BE2C (cell line): ENCODE data around the gene LEPROT. TPM values are rescaled to one million over a fixed set of nuclear protein-coding genes. Genes with fewer than 3 reads are reported as not detected.
"Not testable (repeated sequence)": the region's sequence is repeated elsewhere in the genome, so short reads cannot be mapped to it uniquely, and the experiment has no call there.

Experiments used
- DNase-seq: peaks from one replicate; pipeline ENCODE4 v3.0.0-alpha.2; 2020
- H3K27me3 ChIP-seq: fragments of 250-450 bp; sonication (Bioruptor Pico); 2 replicates; pipeline ENCODE4 v1.5.1; 2020; ENCODE audit warnings: mild to moderate bottlenecking
- H3K36me3 ChIP-seq: fragments of 250-450 bp; sonication (Bioruptor Pico); 2 replicates; pipeline ENCODE4 v1.5.1; 2020; ENCODE audit warnings: mild to moderate bottlenecking
- H3K4me1 ChIP-seq: fragments of 250-450 bp; sonication (Bioruptor Pico); 2 replicates; pipeline ENCODE4 v1.5.1; 2020
- H3K4me3 ChIP-seq: 2 replicates; pipeline ENCODE4 v1.5.1; 2011; ENCODE audit warnings: low read depth, low read length
- H3K9me3 ChIP-seq: fragments of 250-450 bp; sonication (Bioruptor Pico); 2 replicates; pipeline ENCODE4 v1.5.1; 2020
- polyA plus RNA-seq: library from polyadenylated mRNA; unstranded; fragments of >200 nt; gene quantifications from one replicate; pipeline ENCODE4 v1.2.1, GENCODE V29; 2012; ENCODE audit warnings: low read depth, missing spikeins; ENCODE audit not compliant: insufficient read length, insufficient read depth
- TF ChIP-seq, protein P1 (sequence below): IDR thresholded peaks from 2 replicates; pipeline ENCODE4 v1.5.1; 2012; ENCODE audit warnings: mild to moderate bottlenecking, low read depth, low read length

Gene LEPROT, protein sequence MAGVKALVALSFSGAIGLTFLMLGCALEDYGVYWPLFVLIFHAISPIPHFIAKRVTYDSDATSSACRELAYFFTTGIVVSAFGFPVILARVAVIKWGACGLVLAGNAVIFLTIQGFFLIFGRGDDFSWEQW
- polyA plus RNA-seq = 4.5 TPM

DNA sequence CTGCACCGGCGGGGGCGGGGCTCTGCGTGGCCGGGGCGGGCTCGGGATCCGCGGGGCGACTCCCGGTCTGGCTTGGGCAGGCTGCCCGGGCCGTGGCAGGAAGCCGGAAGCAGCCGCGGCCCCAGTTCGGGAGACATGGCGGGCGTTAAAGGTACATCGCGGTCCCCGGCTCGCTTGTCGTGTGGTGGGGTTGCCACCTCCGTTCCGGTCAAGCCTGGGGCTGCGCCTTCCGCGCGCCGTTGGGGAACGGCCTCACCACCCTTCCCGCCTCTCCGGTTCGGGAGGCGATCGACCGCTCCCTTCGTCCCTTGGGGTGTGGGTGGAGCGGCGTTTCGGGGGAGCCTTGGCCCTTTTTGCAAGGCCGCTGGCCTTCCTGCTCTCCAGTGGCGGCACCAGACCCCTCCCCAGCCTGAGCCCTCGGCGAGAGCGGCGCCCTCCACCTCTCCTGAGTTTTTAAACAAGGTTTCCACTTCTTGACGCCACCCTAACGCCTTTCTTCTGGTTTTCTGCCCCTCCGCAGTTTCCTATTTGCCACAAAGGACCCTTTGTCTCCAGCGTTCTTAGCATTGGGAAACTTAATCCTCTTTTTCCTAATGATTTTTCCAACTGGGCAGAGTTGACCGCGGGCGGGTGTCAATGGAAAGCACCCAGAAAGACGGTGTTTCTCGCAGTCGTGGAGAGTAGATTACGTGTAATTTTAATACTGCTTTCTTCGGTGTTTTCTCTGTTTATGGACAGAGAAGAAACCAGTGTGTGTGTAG is at the start of gene LEPROT, which contains the start of gene LEPR:
Gene LEPROT (plus strand): TSS at position 79 of the 761 bp plus-strand sequence. CDS start 57 bp downstream, at position 136.
Gene LEPR (plus strand): TSS at position 79 of the 761 bp plus-strand sequence. CDS start 144,898 bp downstream, outside the sequence.
- no peaks in the 10 kb centered on the region for H3K36me3 ChIP-seq
- TF ChIP-seq, protein P1, sequence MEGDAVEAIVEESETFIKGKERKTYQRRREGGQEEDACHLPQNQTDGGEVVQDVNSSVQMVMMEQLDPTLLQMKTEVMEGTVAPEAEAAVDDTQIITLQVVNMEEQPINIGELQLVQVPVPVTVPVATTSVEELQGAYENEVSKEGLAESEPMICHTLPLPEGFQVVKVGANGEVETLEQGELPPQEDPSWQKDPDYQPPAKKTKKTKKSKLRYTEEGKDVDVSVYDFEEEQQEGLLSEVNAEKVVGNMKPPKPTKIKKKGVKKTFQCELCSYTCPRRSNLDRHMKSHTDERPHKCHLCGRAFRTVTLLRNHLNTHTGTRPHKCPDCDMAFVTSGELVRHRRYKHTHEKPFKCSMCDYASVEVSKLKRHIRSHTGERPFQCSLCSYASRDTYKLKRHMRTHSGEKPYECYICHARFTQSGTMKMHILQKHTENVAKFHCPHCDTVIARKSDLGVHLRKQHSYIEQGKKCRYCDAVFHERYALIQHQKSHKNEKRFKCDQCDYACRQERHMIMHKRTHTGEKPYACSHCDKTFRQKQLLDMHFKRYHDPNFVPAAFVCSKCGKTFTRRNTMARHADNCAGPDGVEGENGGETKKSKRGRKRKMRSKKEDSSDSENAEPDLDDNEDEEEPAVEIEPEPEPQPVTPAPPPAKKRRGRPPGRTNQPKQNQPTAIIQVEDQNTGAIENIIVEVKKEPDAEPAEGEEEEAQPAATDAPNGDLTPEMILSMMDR = no peak
- no peak for DNase-seq
- no peaks in the 10 kb centered on the region for H3K9me3 ChIP-seq
- H3K4me1 ChIP-seq = no peaks in the 10 kb centered on the region
- H3K27me3 ChIP-seq = no peaks in the 10 kb centered on the region
- H3K4me3 ChIP-seq = peak within 1 kb of the TSS; percentile 79

DNA sequence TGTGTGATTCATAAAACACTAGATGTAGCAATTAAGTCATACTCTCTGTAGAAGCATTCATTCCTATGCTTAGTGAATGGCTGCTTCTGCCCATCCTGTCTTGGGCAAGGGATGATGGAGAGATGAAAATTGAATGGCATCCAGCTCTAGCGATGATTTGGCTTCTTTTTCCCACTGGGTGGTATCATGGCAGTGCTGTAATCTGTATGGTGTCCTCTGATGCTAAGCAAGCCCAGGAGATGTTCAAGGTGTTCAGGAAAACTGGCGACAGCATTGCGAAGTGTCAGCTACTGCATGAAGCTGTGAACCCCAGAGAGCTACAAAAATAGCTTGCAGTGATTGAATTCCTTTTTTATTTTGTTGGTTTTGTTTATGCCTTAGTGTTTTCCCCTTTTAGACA is 48.9 kb upstream of the LEPROT start:
- Histone ChIP-seq H3K4me3 (no peak overlapping the region), H3K36me3 (no peaks in the 10 kb centered on the region), H3K27me3 (no peaks in the 10 kb centered on the region), H3K4me1 (no peaks in the 10 kb centered on the region), H3K9me3 (no peaks in the 10 kb centered on the region)
- TF ChIP-seq, protein P1 = no peak
- DNase-seq = no peak

DNA sequence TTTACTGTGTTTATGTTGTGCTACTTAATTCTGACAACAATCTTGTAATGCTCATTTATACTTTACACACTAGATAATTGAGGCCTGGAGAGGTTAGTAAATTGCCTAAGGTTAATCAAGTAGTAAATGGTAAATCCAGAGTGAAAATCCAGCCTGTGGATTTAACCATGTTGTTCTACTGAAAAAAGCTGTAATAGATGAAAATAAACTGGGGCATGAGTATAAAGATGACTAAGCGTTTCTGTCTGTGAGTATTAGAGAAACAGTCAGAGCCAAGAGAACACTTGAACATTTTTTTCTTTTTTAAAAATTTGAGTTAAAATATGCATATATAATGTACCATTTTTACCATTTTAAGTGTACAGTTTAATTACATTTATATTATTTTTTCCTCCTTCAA is 47.9 kb upstream of the LEPROT start:
- no peaks in the 10 kb centered on the region for H3K4me1 ChIP-seq
- H3K27me3 ChIP-seq = no peaks in the 10 kb centered on the region
- no peak for DNase-seq
- no peak overlapping the region for H3K4me3 ChIP-seq
- TF ChIP-seq, protein P1 = no peak
- no peaks in the 10 kb centered on the region for H3K9me3 ChIP-seq
- no peaks in the 10 kb centered on the region for H3K36me3 ChIP-seq

DNA sequence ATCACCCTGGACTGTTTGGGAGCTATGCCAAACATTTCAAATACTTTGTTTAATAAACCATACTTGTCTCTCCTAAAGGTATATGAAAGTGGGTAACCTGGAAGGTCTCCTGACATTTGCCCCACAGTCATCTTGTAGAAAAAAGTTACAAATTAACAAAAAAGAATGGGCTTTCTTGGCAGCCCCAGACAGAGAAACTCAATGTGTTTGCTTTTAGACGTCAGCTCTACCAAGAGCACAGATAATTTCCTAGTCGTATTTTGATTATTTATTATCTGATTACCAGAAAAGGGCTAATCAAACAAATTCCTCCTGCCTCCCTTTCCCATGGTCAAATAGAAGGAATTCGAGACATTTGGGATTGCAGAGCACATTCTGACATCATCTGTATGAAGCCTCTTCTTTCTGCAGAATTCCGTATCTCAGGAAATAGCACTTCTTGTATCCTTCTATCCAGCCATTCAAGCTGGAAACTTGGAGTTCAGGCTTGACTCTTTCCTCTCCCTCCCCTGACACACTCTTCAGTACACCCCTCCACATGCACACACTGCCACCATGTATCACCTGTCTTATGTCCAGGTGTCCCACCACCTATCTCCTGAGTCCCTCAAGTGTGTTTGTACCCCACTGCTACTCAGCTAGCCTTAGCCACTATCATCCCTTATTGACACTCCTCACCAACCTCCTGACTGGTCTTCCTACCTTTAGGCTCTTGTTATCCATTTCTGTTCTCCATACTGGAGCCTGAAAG is 42.8 kb upstream of the LEPROT start:
- no peaks in the 10 kb centered on the region for H3K27me3 ChIP-seq
- no peak overlapping the region for H3K4me3 ChIP-seq
- DNase-seq = no peak
- H3K36me3 ChIP-seq = no peaks in the 10 kb centered on the region
- no peaks in the 10 kb centered on the region for H3K9me3 ChIP-seq
- no peaks in the 10 kb centered on the region for H3K4me1 ChIP-seq
- TF ChIP-seq, protein P1 = no peak

DNA sequence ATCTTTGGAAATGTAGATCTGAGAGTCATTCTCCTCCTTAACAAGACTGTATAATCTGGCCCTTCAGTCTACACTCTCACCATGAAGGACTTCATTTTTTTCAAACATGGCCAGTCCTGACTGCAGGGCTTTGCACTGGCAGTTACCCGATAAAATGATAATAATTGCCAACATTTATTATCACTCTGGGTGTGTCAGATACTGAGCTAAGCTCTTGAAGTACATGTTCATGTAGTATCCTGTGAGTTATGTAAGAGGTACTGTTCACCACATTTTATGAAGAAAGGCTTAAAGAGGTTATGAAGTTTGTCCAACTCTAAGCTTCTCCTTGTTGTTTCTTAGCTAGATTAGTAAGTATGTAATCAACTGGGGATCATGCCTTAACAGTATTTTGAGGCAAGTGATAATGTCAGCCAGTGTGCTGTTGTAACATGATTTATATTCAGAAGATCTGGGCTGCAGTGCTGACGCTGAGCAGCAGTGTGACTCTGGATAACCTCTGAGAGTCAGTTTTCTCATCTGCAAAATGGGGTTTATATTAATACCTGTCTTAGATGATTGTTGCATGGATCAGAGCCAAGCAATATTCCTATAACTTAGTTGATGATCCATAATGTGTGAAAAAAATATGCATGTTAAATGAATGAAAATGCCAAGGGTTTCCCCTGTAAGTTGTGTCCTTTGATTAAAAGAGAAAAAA is 42.1 kb upstream of the LEPROT start:
- no peak overlapping the region for H3K4me3 ChIP-seq
- DNase-seq = no peak
- no peaks in the 10 kb centered on the region for H3K4me1 ChIP-seq
- H3K27me3 ChIP-seq = no peaks in the 10 kb centered on the region
- no peaks in the 10 kb centered on the region for H3K9me3 ChIP-seq
- H3K36me3 ChIP-seq = no peaks in the 10 kb centered on the region
- TF ChIP-seq, protein P1 = no peak

DNA sequence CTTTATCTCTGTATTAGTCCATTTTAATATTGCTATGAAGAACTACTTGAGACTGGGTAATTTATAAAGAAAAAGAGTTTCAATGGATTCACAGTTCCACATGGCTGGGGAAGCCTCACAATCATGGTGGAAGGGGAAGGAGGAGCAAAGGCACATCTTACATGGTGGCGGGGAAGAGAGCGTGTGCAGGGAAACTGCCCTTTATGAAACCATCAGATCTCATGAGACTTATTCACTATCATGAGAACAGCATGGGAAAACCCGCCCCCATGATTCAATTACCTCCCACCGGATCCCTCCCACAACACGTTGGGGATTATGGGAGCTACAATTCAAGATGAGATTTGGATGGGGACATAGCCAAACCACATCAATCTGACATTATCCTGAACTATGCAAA is 36.0 kb upstream of the LEPROT start:
- H3K36me3 ChIP-seq, DNase-seq, H3K9me3 ChIP-seq, H3K27me3 ChIP-seq, H3K4me1 ChIP-seq, H3K4me3 ChIP-seq: not testable (repeated sequence)
